Testis (tissue), 5 donors: Measurements from ENCODE around the gene FOXG1. TPM values are rescaled to one million over a fixed set of nuclear protein-coding genes. Genes with fewer than 3 reads are reported as not detected.
A peak's percentile ranks its signal among the peaks of the same experiment; 100 is the strongest.

Source experiments
- DNase-seq: peaks from one replicate; pipeline ENCODE4 v3.0.0-alpha.2; 2019
- H3K27ac ChIP-seq, 2 donors: fragments of 200-600 bp; sonication (generic); one replicate each; pipeline ENCODE4 v1.5.1; 2019
- H3K27me3 ChIP-seq: fragments of 200-600 bp; sonication (generic); one replicate; pipeline ENCODE4 v1.5.1; 2019
- H3K36me3 ChIP-seq: fragments of 200-600 bp; sonication (generic); one replicate; pipeline ENCODE4 v1.5.1; 2017; ENCODE audit warnings: low read depth; ENCODE audit errors: missing control alignments
- H3K4me1 ChIP-seq: fragments of 200-600 bp; sonication (generic); one replicate; pipeline ENCODE4 v1.5.1; 2019
- H3K4me3 ChIP-seq, 2 donors: fragments of 200-600 bp; sonication (generic); one replicate each; pipeline ENCODE4 v1.5.1; 2017 to 2019
- H3K9me3 ChIP-seq: fragments of 200-600 bp; sonication (generic); one replicate; pipeline ENCODE4 v1.5.1; 2017
- POLR2A ChIP-seq: fragments of 450-650 bp; IDR thresholded peaks from one replicate; pipeline ENCODE4 v1.6.1; 2017; ENCODE audit warnings: antibody characterized with exemption, mild to moderate bottlenecking, moderate library complexity
- WGBS, 2 donors: methylation state at CpG; one replicate each; pipeline ENCODE4 v1.1.5; 2018; 5-methylcytosine and 5-hydroxymethylcytosine counted together
- intact Hi-C: fragments of 100-400 bp; cut with DNase I; formaldehyde crosslinking; loops from one replicate; pipeline ENCODE4 v1.15.1; 2023; ENCODE audit warnings: low total_unique reads
- long read RNA-seq, 2 donors: transcript quantifications; one replicate each; lab custom pipeline, GENCODE V29; 2026
- polyA plus RNA-seq: library from polyadenylated mRNA; stranded (reverse); fragments of 350-450 nt; fragmentation: Illumina TruSeq; extraction: RNeasy Lipid Tissue Mini Kit (QIAGEN cat#74804); gene quantifications from one replicate; pipeline ENCODE4 v1.2.3, GENCODE V29; 2014; ENCODE audit warnings: low read depth, low replicate concordance; ENCODE audit not compliant: insufficient read depth
- total RNA-seq, 2 donors: library from RNA; depleted of rRNA; stranded (reverse); fragments of >200 nt; gene quantifications; one replicate each; pipeline ENCODE4 v1.2.3, GENCODE V29; 2016
- TF ChIP-seq, protein P1 (sequence below), 3 experiments: fragments of 450-650 bp in 2 of 3; fragments of 200-600 bp in 1 of 3; sonication (generic) in 1 of 3; IDR thresholded peaks; one replicate each; pipeline ENCODE4 v1.5.1; 2016 to 2019; ENCODE audit warnings: antibody characterized with exemption in 3 of 3, mild to moderate bottlenecking in 2 of 3, moderate library complexity in 1 of 3

Gene FOXG1
- total RNA-seq (1 to 10 TPM; 4.5 to 5.5 TPM), polyA plus RNA-seq (9.0 TPM)
- long read RNA-seq, donor 1, full-length matches to known transcripts = 3 of 3 reads
- long read RNA-seq, donor 1, partial matches to known transcripts = 0 of 3 reads
- long read RNA-seq, donor 1, other reads (novel, unspliced or antisense) = 0 of 3 reads
- long read RNA-seq, donor 2 = 0 reads

DNA sequence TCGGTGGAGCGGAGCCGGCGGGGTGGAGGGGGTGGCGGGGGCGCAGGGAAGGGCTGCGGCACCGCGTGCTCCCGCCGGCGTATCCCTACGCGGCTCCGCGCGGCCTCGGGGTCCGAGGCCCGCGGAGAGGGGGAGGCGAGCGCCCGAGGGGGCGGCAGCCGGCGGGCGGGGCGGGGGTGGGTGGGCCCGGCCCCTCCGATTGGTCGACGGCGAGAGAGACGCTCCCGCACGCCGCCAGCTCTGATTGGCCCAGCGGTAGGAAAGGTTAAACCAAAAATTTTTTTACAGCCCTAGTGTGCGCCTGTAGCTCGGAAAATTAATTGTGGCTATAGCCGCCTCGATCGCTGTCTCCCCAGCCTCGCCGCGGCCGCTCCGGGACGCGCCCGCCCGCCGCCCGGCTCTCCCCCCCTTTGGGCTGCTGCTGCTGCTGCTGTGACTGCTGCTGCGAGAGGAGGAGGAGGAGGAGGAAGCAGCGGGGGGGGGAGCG is at the start of gene FOXG1:
Gene FOXG1 (plus strand): TSS at position 319 of the 487 bp plus-strand sequence. CDS start 493 bp downstream, outside the sequence.
- peak within 1 kb of the TSS; percentile 49 to 58 for H3K4me3 ChIP-seq
- H3K27ac ChIP-seq = peak within 1 kb of the TSS in 1 of 2 donors; percentile 47
- 2 to 5% methylated on average over 31 to 44 of the region's 58 CpGs for WGBS, 2 donors
- no peaks in the 10 kb centered on the region for H3K4me1 ChIP-seq
- no peaks in the 10 kb centered on the region for H3K36me3 ChIP-seq
- peak; percentile 61 for DNase-seq
- TF ChIP-seq POLR2A = no peak
- TF ChIP-seq, protein P1, sequence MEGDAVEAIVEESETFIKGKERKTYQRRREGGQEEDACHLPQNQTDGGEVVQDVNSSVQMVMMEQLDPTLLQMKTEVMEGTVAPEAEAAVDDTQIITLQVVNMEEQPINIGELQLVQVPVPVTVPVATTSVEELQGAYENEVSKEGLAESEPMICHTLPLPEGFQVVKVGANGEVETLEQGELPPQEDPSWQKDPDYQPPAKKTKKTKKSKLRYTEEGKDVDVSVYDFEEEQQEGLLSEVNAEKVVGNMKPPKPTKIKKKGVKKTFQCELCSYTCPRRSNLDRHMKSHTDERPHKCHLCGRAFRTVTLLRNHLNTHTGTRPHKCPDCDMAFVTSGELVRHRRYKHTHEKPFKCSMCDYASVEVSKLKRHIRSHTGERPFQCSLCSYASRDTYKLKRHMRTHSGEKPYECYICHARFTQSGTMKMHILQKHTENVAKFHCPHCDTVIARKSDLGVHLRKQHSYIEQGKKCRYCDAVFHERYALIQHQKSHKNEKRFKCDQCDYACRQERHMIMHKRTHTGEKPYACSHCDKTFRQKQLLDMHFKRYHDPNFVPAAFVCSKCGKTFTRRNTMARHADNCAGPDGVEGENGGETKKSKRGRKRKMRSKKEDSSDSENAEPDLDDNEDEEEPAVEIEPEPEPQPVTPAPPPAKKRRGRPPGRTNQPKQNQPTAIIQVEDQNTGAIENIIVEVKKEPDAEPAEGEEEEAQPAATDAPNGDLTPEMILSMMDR (IDR thresholded peaks at IDR 0.05) = no peak
- intact Hi-C loops = loop anchor here (10.0 kb wide), 1 partner anchor 458 kb away; no protein-coding TSS in a partner anchor
- no peaks in the 10 kb centered on the region for H3K9me3 ChIP-seq
- H3K27me3 ChIP-seq = no peaks in the 10 kb centered on the region

DNA sequence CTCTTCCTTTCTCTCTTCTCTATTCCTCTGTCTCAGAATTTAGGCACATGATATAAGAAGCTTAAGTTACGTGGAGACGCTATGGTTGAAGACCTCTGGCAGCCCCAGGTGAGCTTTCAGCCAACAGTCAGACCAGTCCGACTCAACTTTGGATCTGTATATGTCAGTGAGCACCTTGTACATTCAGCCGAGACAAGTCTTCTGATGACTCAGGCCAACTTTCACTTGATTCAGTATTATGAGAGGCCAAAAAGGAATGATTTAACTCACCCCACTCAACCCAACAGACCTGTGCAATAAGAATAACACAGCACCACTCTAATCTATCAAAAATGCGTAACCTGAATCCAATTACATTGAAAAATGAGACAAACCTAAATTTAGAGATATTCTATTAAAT is 47.5 kb upstream of the FOXG1 start:
- Histone ChIP-seq H3K4me3 (no peak overlapping the region), H3K36me3 (no peaks in the 10 kb centered on the region), H3K4me1 (no peaks in the 10 kb centered on the region), H3K27ac (no peak overlapping the region), H3K9me3 (no peaks in the 10 kb centered on the region), H3K27me3 (no peaks in the 10 kb centered on the region)
- no peak for TF ChIP-seq POLR2A
- TF ChIP-seq, protein P1 (IDR thresholded peaks at IDR 0.05) = no peak
- DNase-seq = no peak
- intact Hi-C loops = no loop called here
- 89% methylated on average over 5 of the region's 5 CpGs for WGBS, 2 donors

DNA sequence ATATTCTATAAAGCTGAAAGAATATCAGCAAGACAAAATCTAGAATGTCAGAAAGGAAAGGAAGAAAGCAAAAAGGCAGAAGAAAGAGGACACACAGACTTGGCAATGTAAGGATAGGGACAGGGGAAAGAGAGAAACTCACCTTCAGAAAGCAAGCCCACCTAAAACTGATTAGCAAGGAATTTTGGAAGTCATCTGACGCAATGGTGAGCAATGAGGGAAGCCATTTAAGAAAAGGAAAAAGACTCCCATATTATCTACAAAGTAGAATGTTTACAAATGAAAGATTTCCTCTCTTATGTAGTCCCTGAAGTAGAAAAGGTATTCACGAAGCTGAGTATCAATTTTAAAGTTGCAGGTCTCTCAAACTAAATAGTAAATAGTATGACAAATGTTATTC is 35.2 kb upstream of the FOXG1 start:
- H3K36me3 ChIP-seq = no peaks in the 10 kb centered on the region
- TF ChIP-seq, protein P1 (IDR thresholded peaks at IDR 0.05) = no peak
- TF ChIP-seq POLR2A = no peak
- H3K4me1 ChIP-seq = no peaks in the 10 kb centered on the region
- 78 to 80% methylated on average over 2 of the region's 2 CpGs for WGBS, 2 donors
- no peak for DNase-seq
- no peaks in the 10 kb centered on the region for H3K9me3 ChIP-seq
- no peak overlapping the region for H3K27ac ChIP-seq
- H3K27me3 ChIP-seq = no peaks in the 10 kb centered on the region
- H3K4me3 ChIP-seq = no peak overlapping the region
- intact Hi-C loops = no loop called here

DNA sequence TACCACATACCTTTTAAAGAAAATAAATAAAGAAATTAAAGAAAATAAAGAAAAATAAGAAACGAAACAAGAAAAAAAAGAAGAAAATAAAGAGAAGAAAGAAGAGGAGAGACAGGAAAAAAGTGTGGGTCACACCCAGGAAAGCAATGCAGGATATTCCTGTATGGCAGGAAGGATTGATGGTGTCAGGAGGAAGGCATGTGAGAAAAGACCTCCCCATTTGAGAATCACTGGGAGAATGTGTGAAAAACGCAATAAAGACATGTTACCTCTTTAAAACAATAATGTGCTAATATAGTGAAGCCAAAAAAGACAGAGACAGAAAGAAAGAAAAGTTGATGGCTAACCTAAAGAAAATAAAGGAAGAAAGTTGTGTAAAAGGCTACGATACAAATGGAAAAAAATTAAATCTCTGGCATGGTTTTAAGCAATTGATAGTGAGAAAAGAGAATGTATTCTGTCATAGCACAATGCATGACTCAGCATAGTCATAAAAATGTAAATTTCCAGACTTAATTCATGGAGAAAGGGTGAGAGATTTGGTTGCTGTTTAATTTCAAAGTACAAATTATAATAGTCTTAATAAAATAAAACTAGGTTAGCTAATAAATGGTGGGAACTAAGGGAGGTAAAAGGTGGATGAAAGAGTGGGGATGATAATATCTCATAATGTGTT is 24.3 kb upstream of the FOXG1 start:
- no peak for DNase-seq
- TF ChIP-seq, protein P1 (IDR thresholded peaks at IDR 0.05) = no peak
- no peak for TF ChIP-seq POLR2A
- no peak overlapping the region for H3K4me3 ChIP-seq
- 74 to 83% methylated on average over 3 of the region's 3 CpGs for WGBS, 2 donors
- no peaks in the 10 kb centered on the region for H3K4me1 ChIP-seq
- H3K36me3 ChIP-seq = no peaks in the 10 kb centered on the region
- no peak overlapping the region for H3K27ac ChIP-seq
- intact Hi-C loops = no loop called here
- H3K27me3 ChIP-seq = no peaks in the 10 kb centered on the region
- H3K9me3 ChIP-seq = no peaks in the 10 kb centered on the region
